Ecto neural progenitor cell (in vitro differentiated cells): Measurements from ENCODE around the gene VPS13D.

Experiments
- DNase-seq: peaks from one replicate; pipeline ENCODE4 v3.0.0-alpha.2; 2018; ENCODE audit warnings: low spot score

Gene VPS13D

GRCh38 chr1:12232221-12232620, 2.4 kb downstream of the VPS13D start:
- no peak for DNase-seq

GRCh38 chr1:12244078-12244477, 14.2 kb downstream of the VPS13D start:
- no peak for DNase-seq

GRCh38 chr1:12244585-12244984, 14.8 kb downstream of the VPS13D start:
- DNase-seq, result no peak

- DNase-seq, result no peak
Observed at GRCh38 chr1:12245116-12245515, 15.3 kb downstream of the VPS13D start.

GRCh38 chr1:12245733-12246132, 15.9 kb downstream of the VPS13D start:
- no peak for DNase-seq

- DNase-seq, result no peak
Observed at GRCh38 chr1:12246584-12246983, 16.8 kb downstream of the VPS13D start.

GRCh38 chr1:12249181-12249580, 19.4 kb downstream of the VPS13D start:
- DNase-seq, result no peak

GRCh38 chr1:12249748-12250147, 19.9 kb downstream of the VPS13D start:
- DNase-seq, result no peak

GRCh38 chr1:12251442-12251841, 21.6 kb downstream of the VPS13D start:
- no peak for DNase-seq

GRCh38 chr1:12255913-12256312, 26.1 kb downstream of the VPS13D start:
- DNase-seq, result no peak

GRCh38 chr1:12258272-12258671, 28.4 kb downstream of the VPS13D start:
- no peak for DNase-seq

GRCh38 chr1:12269351-12269750, 39.5 kb downstream of the VPS13D start:
- DNase-seq, result no peak

GRCh38 chr1:12271033-12271432, 41.2 kb downstream of the VPS13D start:
- DNase-seq, result no peak

GRCh38 chr1:12272770-12273169, 42.9 kb downstream of the VPS13D start:
- no peak for DNase-seq

GRCh38 chr1:12275370-12275769, 45.5 kb downstream of the VPS13D start:
- DNase-seq, result peak; percentile 61

GRCh38 chr1:12276225-12276624, 46.4 kb downstream of the VPS13D start:
- peak; percentile 59 for DNase-seq

GRCh38 chr1:12279003-12279402, 49.2 kb downstream of the VPS13D start:
- no peak for DNase-seq

GRCh38 chr1:12279728-12280464, 50.1 kb downstream of the VPS13D start:
- no peak for DNase-seq

GRCh38 chr1:12282142-12282541, 52.3 kb downstream of the VPS13D start:
- no peak for DNase-seq

GRCh38 chr1:12284486-12284885, 54.7 kb downstream of the VPS13D start:
- no peak for DNase-seq

- no peak for DNase-seq
Observed at GRCh38 chr1:12285496-12286143, 55.8 kb downstream of the VPS13D start.

GRCh38 chr1:12287869-12288268, 58.0 kb downstream of the VPS13D start:
- no peak for DNase-seq

GRCh38 chr1:12290828-12291227, 61.0 kb downstream of the VPS13D start:
- no peak for DNase-seq

- DNase-seq, result no peak
Observed at GRCh38 chr1:12293416-12293815, 63.6 kb downstream of the VPS13D start.
